Measurements from ENCODE around the gene CPEB3. TPM values are rescaled to one million over a fixed set of nuclear protein-coding genes. Genes with fewer than 3 reads are reported as not detected.
"Not testable (repeated sequence)": the region's sequence is repeated elsewhere in the genome, so short reads cannot be mapped to it uniquely, and the experiment has no call there.

The CPEB3 gene
- total RNA-seq, 1 donor from 2014 or later = 21.2 TPM

- DNase-seq (ENCODE audit: low spot score in 2 of 2) = no peak
These were observed 141.6 kb downstream of the CPEB3 start for GRCh38 chr10:92149261-92149660.

GRCh38 chr10:92146781-92147180 is 144.1 kb downstream of the CPEB3 start:
- no peak for DNase-seq (ENCODE audit: low spot score in 2 of 2)
- FAIRE-seq = no peak

More at GRCh38 chr10:92149261-92149660, 141.6 kb downstream of the CPEB3 start:
- no peak for FAIRE-seq

GRCh38 chr10:92146107-92146506 is 144.8 kb downstream of the CPEB3 start:
- DNase-seq (ENCODE audit: low spot score in 2 of 2) (no peak), FAIRE-seq (no peak)

GRCh38 chr10:92142949-92143348 is 147.9 kb downstream of the CPEB3 start:
- no peak for DNase-seq (ENCODE audit: low spot score in 2 of 2)
- FAIRE-seq = no peak

- FAIRE-seq (no peak), DNase-seq (ENCODE audit: low spot score in 2 of 2) (no peak)
These were observed 148.4 kb downstream of the CPEB3 start for GRCh38 chr10:92142512-92142911.

GRCh38 chr10:92141147-92141546 is 149.7 kb downstream of the CPEB3 start:
- DNase-seq (ENCODE audit: low spot score in 2 of 2); FAIRE-seq: not testable (repeated sequence)

- FAIRE-seq; DNase-seq (ENCODE audit: low spot score in 2 of 2): not testable (repeated sequence)
These were observed 156.8 kb downstream of the CPEB3 start for GRCh38 chr10:92134049-92134448.

GRCh38 chr10:92131275-92131820 is 159.5 kb downstream of the CPEB3 start:
- no peak for DNase-seq (ENCODE audit: low spot score in 2 of 2)
- no peak for FAIRE-seq

GRCh38 chr10:92130622-92131274 is 160.1 kb downstream of the CPEB3 start:
- no peak for FAIRE-seq
- DNase-seq (ENCODE audit: low spot score in 2 of 2) = no peak

- DNase-seq (ENCODE audit: low spot score in 2 of 2) = no peak
- no peak for FAIRE-seq
These were observed 164.7 kb downstream of the CPEB3 start for GRCh38 chr10:92126100-92126650.

GRCh38 chr10:92125144-92125543 is 165.7 kb downstream of the CPEB3 start:
- FAIRE-seq (no peak), DNase-seq (ENCODE audit: low spot score in 2 of 2) (no peak)

- no peak for FAIRE-seq
- DNase-seq (ENCODE audit: low spot score in 2 of 2) = no peak
These were observed 166.2 kb downstream of the CPEB3 start for GRCh38 chr10:92124616-92125143.

GRCh38 chr10:92124020-92124419 is 166.9 kb downstream of the CPEB3 start:
- DNase-seq (ENCODE audit: low spot score in 2 of 2) (no peak), FAIRE-seq (no peak)

GRCh38 chr10:92122941-92123450 is 167.9 kb downstream of the CPEB3 start:
- no peak for FAIRE-seq

GRCh38 chr10:92121686-92122492 is 169.0 kb downstream of the CPEB3 start:
- FAIRE-seq (no peak), DNase-seq (ENCODE audit: low spot score in 2 of 2) (no peak)

More at GRCh38 chr10:92122941-92123450, 167.9 kb downstream of the CPEB3 start:
- no peak for DNase-seq (ENCODE audit: low spot score in 2 of 2)

- DNase-seq (ENCODE audit: low spot score in 2 of 2) (no peak), FAIRE-seq (no peak)
These were observed 171.5 kb downstream of the CPEB3 start for GRCh38 chr10:92119340-92119739.

GRCh38 chr10:92114917-92115316 is 176.0 kb downstream of the CPEB3 start:
- not testable (repeated sequence) for FAIRE-seq; DNase-seq (ENCODE audit: low spot score in 2 of 2)

- DNase-seq (ENCODE audit: low spot score in 2 of 2) (no peak), FAIRE-seq (no peak)
These were observed 176.8 kb downstream of the CPEB3 start for GRCh38 chr10:92113911-92114600.

GRCh38 chr10:92112462-92112861 is 178.4 kb downstream of the CPEB3 start:
- DNase-seq (ENCODE audit: low spot score in 2 of 2) = no peak
- FAIRE-seq = no peak

- FAIRE-seq (no peak), DNase-seq (ENCODE audit: low spot score in 2 of 2) (no peak)
These were observed 179.4 kb downstream of the CPEB3 start for GRCh38 chr10:92111336-92111939.
